ENCODE results near the gene ARRDC3. TPM values are rescaled to one million over a fixed set of nuclear protein-coding genes. Genes with fewer than 3 reads are reported as not detected.

ARRDC3 gene
- total and polyA plus RNA-seq, 9 of the 15 experiments (the other 6 are each of a cell fraction or from before 2014, with no cell fraction given): 15.3 to 58.1 (median 39.4) TPM

- TF ChIP-seq STAG1 (CRISPR knock-in tag; IDR thresholded peaks at IDR 0.05; ENCODE audit: borderline replicate concordance) (no peak), EWSR1 (IDR thresholded peaks at IDR 0.05; ENCODE audit: borderline replicate concordance, low read depth, partially characterized antibody) (no peak), TFAM (CRISPR knock-in tag; conservative IDR thresholded peaks at IDR 0.05) (no peak), ZKSCAN3 (CRISPR knock-in tag; IDR thresholded peaks at IDR 0.05) (no peak), IRF1 (CRISPR knock-in tag; IDR thresholded peaks at IDR 0.05; ENCODE audit: borderline replicate concordance) (no peak), ZNF75A (CRISPR knock-in tag; IDR thresholded peaks at IDR 0.05) (no peak), PPARD (CRISPR knock-in tag; IDR thresholded peaks at IDR 0.05) (no peak), YY1 (IDR thresholded peaks at IDR 0.05; ENCODE audit: borderline replicate concordance in 1 of 3, control insufficient read depth in 1 of 3, extremely low read depth in 1 of 3, insufficient read depth in 3 of 3, insufficient read length in 1 of 3, insufficient replicate concordance in 2 of 3, low read depth in 1 of 3, low read length in 2 of 3) (no peak), MTA1 (IDR thresholded peaks at IDR 0.05; ENCODE audit: borderline replicate concordance) (no peak), NCOA6 (IDR thresholded peaks at IDR 0.05) (no peak), MAFF (IDR thresholded peaks at IDR 0.05; ENCODE audit: low read length) (peak; percentile 96), ETV5 (CRISPR knock-in tag; IDR thresholded peaks at IDR 0.05; ENCODE audit: low read depth) (peak; percentile 70; the same call in 1 of the 2 replicates), HDAC2 (IDR thresholded peaks at IDR 0.05) (no peak), ZNF589 (CRISPR knock-in tag; IDR thresholded peaks at IDR 0.05; ENCODE audit: low read depth) (peak; percentile 17; the same call in 1 of the 2 replicates), HIVEP1 (CRISPR knock-in tag; IDR thresholded peaks at IDR 0.05) (no peak), HMG20A (CRISPR knock-in tag; conservative IDR thresholded peaks at IDR 0.05) (no peak), SMAD4 (CRISPR knock-in tag; conservative IDR thresholded peaks at IDR 0.05) (peak; percentile 91), MCM2 (IDR thresholded peaks at IDR 0.05; ENCODE audit: low read depth) (no peak), KLF16 (IDR thresholded peaks at IDR 0.05) (peak; percentile 100), ARID1B (IDR thresholded peaks at IDR 0.05) (no peak), NFRKB (IDR thresholded peaks at IDR 0.05; ENCODE audit: low read depth) (peak; percentile 8; the same call in 1 of the 2 replicates), ATF1 (CRISPR knock-in tag; IDR thresholded peaks at IDR 0.05) (no peak), ATF1 (tag; IDR thresholded peaks at IDR 0.05) (0 out of 2 replicates have a peak, but pooled peaks have one; percentile 1), CCAR2 (IDR thresholded peaks at IDR 0.05; ENCODE audit: low read depth, low read length) (no peak), ZNF398 (CRISPR knock-in tag; IDR thresholded peaks at IDR 0.05) (no peak), ZC3H4 (CRISPR knock-in tag; IDR thresholded peaks at IDR 0.05; ENCODE audit: borderline replicate concordance) (0 out of 2 replicates have a peak, but pooled peaks have one; percentile 15)
These were observed 3.1 kb downstream of the ARRDC3 start (continued) for GRCh38 chr5:91379914-91380490.
